Neural progenitor cell (in vitro differentiated cells): ENCODE results near the gene ALPL.

Source experiments
- CTCF ChIP-seq: fragments of 200-600 bp; sonication (generic); IDR thresholded peaks from 2 replicates; pipeline ENCODE4 v1.5.1; 2017; ENCODE audit warnings: antibody characterized with exemption, mild to moderate bottlenecking
- EZH2 ChIP-seq: fragments of 200-600 bp; sonication (generic); IDR thresholded peaks from 2 replicates; pipeline ENCODE4 v1.6.1; 2017; ENCODE audit warnings: antibody characterized with exemption, mild to moderate bottlenecking, moderate library complexity

DNA sequence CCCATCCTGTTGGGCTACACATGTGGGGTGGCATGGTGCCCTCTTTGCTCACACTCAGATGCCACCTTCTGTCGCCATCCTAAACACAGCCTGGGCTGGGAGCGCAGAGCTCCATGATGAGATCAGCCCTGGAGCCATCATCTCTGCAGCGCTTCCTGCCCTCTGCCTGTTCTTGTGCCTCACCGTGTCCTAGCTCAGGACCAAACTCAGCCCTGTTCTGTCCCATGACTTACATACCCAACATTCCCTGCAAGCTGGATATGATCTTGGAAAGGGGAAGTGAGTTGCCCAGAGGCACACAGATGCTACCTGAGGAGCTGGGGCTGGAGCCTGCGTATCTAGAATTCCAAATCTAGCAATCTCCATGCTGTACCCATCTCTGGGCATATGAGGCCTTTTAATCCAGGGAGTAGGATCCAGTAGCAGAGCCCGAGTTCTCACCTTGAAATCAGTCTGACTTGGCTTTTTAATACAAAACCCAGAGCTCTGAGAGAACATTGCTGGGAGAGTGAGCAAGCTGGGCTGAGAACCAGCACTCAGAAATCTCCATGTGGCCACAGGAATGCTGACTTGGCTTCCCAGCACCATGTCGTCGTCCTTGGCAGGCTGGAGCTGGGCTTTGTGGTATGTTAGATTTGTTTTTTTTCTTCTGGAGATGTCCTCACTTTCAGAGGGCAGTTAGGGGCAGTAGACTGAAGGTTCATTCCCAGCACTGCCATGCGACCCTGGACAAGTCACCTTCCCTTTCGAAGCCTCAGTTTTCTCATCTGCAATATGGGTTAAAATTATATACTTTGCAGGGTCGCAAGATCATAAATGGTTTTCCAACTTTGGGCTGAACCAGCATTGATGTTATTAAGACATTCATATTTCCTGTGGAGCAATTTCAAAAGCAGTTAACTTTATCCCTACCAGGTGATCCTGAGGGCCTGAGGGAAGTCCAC, 2.6 kb downstream of the ALPL start:
- TF ChIP-seq EZH2 (no peak), CTCF (no peak)
